NCI-H82 treated with DMSO at 0.1 percent for 48 hours (cell line): ENCODE data around the gene KCNJ4.
"Not testable (repeated sequence)": the region's sequence is repeated elsewhere in the genome, so short reads cannot be mapped to it uniquely, and the experiment has no call there.

ENCODE experiments used
- DNase-seq: peaks from one replicate; lab custom pipeline; 2025; ENCODE audit not compliant: unreplicated experiment; lab: John Stamatoyannopoulos, UW

Gene KCNJ4

GRCh38 chr22:38414009-38414395 is 41.0 kb downstream of the KCNJ4 start:
- DNase-seq: no peak

DNA sequence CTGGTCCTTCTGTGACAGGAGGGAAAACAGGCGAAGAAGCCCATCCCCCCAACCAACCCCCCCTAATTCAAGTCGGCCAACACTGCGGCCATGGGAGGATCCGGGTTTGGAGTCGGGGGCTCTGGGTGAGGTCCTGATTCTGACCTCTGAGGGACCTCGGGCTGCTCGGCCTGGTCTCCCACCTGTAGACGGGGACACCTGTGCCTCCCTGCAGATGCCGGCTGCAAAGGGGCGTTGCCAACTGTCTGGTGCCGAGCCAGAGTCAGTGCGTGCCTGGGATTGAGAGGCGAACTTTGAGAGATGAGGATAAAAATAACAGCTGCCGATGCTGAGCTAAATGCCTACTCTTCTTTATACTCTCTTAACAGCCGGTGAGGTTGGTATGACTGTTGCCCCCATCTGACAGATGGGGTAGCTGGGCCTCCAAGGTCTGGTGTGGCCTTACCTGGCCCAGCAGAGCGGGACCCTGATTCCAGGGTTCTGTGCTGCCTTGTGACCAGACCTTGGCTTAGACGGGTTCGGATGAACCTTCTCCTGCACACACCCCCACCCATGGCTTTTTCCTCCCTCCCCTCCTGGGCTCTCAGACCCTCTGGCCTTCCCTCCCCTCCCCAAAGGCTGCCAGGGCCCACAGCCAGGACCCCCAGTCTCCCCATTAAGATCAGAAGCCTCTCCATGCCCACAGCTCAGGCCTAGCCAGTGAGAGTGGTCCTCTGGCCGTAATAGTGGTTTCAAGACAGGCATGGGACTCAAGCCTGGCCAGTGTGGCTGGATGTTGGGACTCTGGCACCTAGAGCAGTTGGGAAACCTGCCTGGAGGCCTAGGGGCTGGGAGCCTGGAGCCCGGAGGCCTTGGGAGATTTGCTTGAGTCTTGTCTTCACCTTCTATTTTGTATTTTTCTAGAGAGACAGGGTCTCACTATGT is 41.7 kb downstream of the KCNJ4 start:
- DNase-seq: no peak

DNA sequence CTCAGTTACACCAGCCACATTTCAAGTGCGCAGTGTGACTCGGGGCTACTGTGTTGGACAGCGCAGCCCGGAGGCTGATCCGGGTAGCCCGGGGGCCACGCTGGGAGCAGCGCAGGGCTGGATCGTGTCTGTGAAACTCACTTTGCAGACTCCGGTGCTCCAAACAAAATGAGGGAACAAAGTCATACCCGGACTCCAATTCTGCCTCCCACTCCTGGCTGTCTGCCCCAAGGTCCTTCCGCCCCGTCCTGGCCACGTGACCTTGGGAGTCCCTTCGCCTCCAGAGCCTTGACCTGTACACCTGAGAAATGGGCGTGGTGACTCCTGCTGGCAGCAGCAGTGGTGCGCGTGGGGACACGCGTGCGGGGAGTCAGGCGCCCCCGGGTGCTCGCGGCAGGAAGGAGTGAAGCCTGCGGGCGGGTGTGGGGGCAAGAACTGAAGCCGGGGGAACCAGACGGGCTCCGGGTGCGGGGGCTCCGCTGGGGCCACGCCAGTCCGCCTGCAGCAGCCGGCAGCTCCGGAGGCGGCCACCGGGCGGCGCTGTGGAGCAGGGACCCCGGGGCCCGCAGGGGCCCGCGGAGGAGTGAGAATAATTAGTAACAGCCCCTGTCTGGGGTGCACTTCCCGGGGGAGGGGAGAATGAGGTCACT is 42.4 kb downstream of the KCNJ4 start:
- no peak for DNase-seq

DNA sequence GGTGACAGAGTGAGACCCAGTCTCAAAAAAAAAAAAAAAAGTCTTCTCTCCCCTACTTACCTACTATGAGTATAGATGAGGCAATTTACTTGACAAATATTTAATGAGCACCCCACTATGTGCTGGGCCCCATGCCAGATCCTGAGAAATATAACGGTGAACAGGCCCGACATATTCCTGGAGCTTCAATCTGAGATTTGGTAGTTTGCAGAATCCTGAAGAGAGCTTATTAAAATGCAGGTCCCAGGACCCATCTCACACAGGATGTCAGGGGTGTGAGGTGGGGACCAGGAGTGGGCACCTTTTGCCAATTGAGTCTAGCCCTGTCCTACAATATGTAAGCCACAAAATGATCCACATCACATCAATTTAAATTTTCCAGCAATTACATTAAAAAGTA is 44.0 kb downstream of the KCNJ4 start:
- DNase-seq: no peak

DNA sequence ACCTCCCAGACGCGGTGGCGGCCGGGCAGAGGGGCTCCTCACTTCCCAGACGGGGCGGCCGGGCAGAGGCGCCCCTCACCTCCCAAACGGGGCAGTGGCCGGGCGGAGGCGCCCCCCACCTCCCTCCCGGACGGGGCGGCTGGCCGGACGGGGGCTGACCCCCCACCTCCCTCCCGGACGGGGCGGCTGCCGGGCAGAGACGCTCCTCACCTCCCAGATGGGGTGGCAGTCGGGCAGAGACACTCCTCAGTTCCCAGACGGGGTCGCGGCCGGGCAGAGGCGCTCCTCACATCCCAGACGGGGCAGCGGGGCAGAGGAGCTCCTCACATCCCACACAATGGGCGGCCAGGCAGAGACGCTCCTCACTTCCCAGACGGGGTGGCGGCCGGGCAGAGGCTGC is 45.1 kb downstream of the KCNJ4 start:
- DNase-seq: not testable (repeated sequence)

DNA sequence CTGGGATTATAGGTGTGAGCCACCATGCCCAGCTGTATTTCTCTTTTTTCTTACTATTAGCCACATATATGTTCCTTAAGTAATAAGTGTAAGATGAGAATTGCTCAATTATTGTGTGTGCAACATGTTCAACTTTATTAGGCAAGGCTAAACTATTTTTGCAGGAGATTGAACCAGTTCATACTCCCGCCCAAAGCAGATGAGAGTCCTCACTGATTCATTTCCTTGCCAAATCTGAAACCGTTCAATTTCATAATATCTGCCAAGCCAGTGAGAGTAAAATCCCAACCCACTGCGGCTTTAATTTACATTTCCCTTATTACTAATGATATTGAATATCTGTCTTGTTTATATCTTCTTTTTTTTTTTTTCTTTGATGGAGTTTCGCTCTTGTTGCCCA is 48.4 kb downstream of the KCNJ4 start:
- DNase-seq: no peak

GRCh38 chr22:38404419-38404818 is 50.6 kb downstream of the KCNJ4 start:
- no peak for DNase-seq

GRCh38 chr22:38403812-38404211 is 51.2 kb downstream of the KCNJ4 start:
- DNase-seq: no peak

DNA sequence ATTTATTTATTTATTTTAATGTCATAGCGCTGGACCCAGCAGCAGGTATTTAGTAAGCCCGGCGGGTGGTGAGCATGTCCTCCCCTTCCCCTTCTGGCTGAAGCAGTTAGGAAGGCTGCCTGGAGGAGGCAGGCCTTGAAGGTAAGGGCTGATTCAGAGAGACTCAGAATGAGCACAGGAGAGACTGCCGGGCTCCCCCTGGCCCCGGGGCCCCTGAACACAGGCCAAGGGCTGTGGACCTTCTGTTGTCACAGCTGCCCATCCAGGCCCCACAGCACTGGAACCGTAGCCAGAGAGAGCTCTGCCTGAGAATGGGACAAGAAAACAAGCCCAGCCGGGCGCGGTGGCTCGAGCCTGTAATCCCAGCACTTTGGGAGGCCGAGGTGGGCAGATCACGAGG is 52.8 kb downstream of the KCNJ4 start:
- DNase-seq: no peak

DNA sequence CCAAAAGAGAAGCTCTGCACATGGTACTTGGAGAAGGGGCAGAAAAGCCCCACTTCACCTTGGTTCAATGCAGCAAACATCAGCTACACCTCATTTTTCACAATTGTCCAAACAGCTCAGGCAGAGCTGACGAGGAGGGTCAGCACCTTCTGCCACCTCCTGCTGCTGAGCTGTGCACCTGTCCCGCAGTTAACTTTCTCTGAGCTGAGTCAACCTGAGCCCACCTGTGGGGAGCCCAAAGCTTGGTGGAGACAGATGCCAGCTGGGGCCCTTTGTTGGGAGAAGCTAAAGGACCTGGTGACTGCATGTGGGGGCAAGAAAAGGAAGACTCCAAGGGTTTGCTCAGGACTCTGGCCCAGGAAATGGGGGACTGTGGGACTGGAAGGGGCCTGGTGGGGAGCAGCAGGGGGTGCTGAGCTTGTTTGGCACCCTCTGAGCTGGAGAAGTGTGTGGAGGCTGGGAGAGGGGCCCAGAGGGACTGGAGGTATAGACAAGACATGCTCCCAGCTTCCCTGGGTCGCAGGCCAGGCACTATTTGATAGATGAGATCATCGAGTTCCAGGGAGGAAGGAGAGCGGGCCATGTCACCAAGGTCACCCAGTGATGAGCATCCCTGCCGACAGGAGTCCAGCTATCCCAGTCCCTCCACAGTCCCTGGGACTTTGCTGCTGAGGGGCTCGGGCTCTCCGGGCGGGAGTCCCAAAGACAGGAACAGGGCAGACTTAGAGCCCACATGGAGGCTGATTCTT is 53.5 kb downstream of the KCNJ4 start:
- DNase-seq: no peak

GRCh38 chr22:38400256-38400655 is 54.7 kb downstream of the KCNJ4 start:
- not testable (repeated sequence) for DNase-seq

DNA sequence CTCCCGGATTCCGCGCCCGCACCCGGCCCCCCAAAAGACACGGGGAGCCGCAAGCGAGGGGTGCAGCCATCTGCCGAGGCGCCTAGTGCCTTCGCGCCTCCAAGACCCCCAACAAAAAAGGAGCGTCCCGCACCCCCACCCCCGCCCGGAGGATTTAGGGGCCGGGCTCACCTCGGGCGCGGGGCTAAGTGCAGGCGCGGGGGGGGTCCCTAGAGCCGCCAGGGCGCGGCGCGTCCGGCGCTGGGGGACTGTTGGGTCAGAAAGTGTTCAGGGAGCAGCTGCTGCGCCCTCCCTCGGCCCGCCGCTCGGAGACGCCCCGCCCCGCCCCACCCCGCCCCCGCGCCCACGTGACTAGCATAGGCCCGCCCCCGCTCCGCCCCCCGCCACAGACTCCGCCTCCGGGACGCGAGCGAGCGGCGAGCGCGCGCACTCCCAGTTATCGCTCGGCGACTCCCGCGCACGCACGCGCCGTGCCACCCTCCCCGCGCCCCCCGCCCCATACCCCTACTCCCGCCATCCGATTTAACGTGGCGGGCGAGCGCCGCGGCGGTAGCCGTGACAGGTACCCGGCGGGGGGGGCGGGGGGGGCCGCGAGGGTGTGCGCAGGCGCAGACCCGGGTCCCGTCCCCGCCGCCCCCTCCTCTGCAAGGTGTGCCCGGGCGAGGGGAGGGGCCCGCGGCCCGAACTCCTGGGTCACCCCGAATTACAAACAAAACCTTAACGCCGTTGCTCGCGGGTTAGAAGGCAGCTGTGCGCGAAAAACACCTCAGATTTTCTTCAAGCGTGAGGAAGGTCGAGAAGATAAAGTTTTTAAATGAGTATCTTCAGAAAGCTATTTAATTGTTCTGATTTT is 56.2 kb downstream of the KCNJ4 start:
- DNase-seq: peak; percentile 54

DNA sequence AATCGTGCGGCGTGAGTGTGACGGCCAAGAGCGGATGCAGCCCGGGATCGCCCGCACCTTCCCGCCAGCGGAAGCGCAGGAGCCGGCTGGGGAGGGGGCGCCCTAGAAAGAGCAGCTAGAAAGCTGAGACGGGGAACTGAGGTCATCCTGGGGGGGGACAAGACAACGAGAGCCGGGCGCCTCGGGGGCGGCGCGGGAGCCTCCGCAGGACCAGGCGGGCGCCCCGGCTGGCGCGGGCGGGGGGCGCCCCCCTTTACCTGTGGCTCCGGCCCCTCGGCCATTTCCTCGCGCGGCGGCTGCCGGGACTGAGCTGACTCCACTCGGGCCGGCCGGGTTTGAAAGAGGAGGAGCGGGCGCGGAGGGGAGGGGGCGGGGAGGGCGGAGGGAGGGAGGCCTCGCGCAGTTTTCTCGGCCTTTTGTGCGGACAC is 56.8 kb downstream of the KCNJ4 start:
- DNase-seq: not testable (repeated sequence)

GRCh38 chr22:38397189-38398085 is 57.6 kb downstream of the KCNJ4 start:
- DNase-seq: no peak

- DNase-seq: not testable (repeated sequence)
These were observed 58.4 kb downstream of the KCNJ4 start for GRCh38 chr22:38396440-38397069.

DNA sequence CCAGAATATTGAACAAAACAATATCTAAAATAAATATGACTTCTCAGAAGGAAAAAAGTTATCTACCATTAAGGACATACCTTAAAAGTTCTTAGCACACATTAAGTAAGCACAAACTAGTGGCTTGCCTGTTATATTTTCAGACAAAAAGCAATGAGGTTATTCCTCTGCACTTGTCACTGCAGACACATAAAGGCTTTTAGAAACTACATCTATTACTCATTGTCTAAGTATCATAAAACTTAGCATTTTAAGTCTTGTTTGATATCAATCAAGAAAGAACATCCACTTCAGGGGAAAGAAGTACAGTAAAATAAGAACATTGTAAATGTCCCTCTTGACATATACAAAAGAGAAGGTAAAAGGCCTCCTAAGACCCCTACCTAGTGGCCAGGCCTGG is 59.1 kb downstream of the KCNJ4 start:
- DNase-seq: not testable (repeated sequence)

GRCh38 chr22:38394929-38395624 is 59.9 kb downstream of the KCNJ4 start:
- not testable (repeated sequence) for DNase-seq

DNA sequence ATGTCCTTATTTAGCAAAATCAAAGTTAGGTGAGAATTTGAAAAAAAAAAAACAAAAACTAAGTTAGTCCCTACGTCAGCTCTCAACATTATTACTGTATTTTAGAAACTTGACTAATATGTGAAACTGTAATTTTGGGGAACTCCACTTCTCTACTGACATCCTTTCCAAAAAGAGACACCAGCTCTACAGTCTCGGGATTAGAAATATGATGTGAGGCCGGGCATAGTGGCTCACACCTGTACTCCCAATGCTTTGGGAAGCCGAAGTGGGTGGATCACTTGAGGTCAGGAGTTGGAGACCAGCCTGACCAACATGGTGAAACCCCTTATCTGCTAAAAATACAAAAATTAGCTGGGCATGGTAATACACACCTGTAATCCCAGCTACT is 65.6 kb downstream of the KCNJ4 start:
- not testable (repeated sequence) for DNase-seq
